Neutrophil (primary cell): ENCODE data around the gene CTXN1.
"Not testable (repeated sequence)": the region's sequence is repeated elsewhere in the genome, so short reads cannot be mapped to it uniquely, and the experiment has no call there.

Experiments used
- H3K27ac ChIP-seq: fragments of 200-600 bp; sonication (generic); 2 replicates; pipeline ENCODE4 v1.5.1; 2016; ENCODE audit warnings: mild to moderate bottlenecking, moderate library complexity
- H3K27me3 ChIP-seq: fragments of 200-600 bp; sonication (generic); 2 replicates; pipeline ENCODE4 v1.6.0; 2016; ENCODE audit warnings: mild to moderate bottlenecking
- H3K36me3 ChIP-seq: fragments of 200-600 bp; sonication (generic); 2 replicates; pipeline ENCODE4 v1.5.1; 2017
- H3K4me1 ChIP-seq, 2 experiments: fragments of 200-600 bp in 1 of 2; sonication (generic) in 1 of 2; 1 replicate in 1 of 2; 2 replicates in 1 of 2; pipeline versions ENCODE4 v1.5.1 to v1.6.1; 2013 to 2016; ENCODE audit warnings: low read depth in 1 of 2, low read length in 1 of 2, mild to moderate bottlenecking in 1 of 2, moderate library complexity in 1 of 2; ENCODE audit not compliant: control insufficient read depth in 1 of 2, insufficient read depth in 1 of 2
- H3K4me3 ChIP-seq, 2 experiments: fragments of 200-600 bp in 1 of 2; sonication (generic) in 1 of 2; 1 replicate in 1 of 2; 2 replicates in 1 of 2; pipeline ENCODE4 v1.5.1; 2013 to 2016; ENCODE audit warnings: low read depth in 1 of 2, low read length in 1 of 2, mild to moderate bottlenecking in 1 of 2, moderate library complexity in 1 of 2
- H3K9me3 ChIP-seq: fragments of 200-600 bp; sonication (generic); 2 replicates; pipeline ENCODE4 v1.5.1; 2016
- CTCF ChIP-seq: fragments of 200-600 bp; sonication (generic); IDR thresholded peaks from 2 replicates; pipeline ENCODE4 v1.5.1; 2016; ENCODE audit warnings: antibody characterized with exemption

Gene CTXN1

GRCh38 chr19:7918615-7919421 is 7.1 kb downstream of the CTXN1 start:
- Histone ChIP-seq H3K9me3 (no peaks in the 10 kb centered on the region), H3K27ac (no peak overlapping the region), H3K27me3 (peaks cover 66% of the 10 kb centered on the region), H3K4me1 (peaks cover 37 to 55% of the 10 kb centered on the region in 2 experiments), H3K36me3 (no peaks in the 10 kb centered on the region), H3K4me3 (peak overlapping the region in 1 of 2 experiments; percentile 100)
- TF ChIP-seq CTCF: no peak

GRCh38 chr19:7918062-7918614 is 7.8 kb downstream of the CTXN1 start:
- H3K36me3 ChIP-seq, H3K9me3 ChIP-seq, H3K27ac ChIP-seq: not testable (repeated sequence)
- peaks cover 65% of the 10 kb centered on the region for H3K27me3 ChIP-seq
- H3K4me3 ChIP-seq: peak overlapping the region in 1 of 2 experiments; percentile 42
- H3K4me1 ChIP-seq: peaks cover 37 to 55% of the 10 kb centered on the region in 2 experiments

GRCh38 chr19:7917267-7918061 is 8.5 kb downstream of the CTXN1 start:
- Histone ChIP-seq H3K27ac (no peak overlapping the region), H3K27me3 (peaks cover 65% of the 10 kb centered on the region), H3K36me3 (peaks cover 10% of the 10 kb centered on the region)

GRCh38 chr19:7916955-7917266 is 9.0 kb downstream of the CTXN1 start:
- no peak overlapping the region for H3K27ac ChIP-seq
- H3K4me3 ChIP-seq: peak overlapping the region in 1 of 2 experiments; percentile 42
- H3K4me1 ChIP-seq: peaks cover 36 to 51% of the 10 kb centered on the region in 2 experiments
- H3K9me3 ChIP-seq: no peaks in the 10 kb centered on the region
- no peak for TF ChIP-seq CTCF
- H3K36me3 ChIP-seq: peaks cover 16% of the 10 kb centered on the region
- H3K27me3 ChIP-seq: peaks cover 65% of the 10 kb centered on the region

More at GRCh38 chr19:7917267-7918061, 8.5 kb downstream of the CTXN1 start:
- Histone ChIP-seq H3K4me1 (peaks cover 37 to 55% of the 10 kb centered on the region in 2 experiments), H3K9me3 (no peaks in the 10 kb centered on the region), H3K4me3 (peak overlapping the region in 1 of 2 experiments; percentile 42)
- TF ChIP-seq CTCF: no peak

GRCh38 chr19:7916103-7916954 is 9.6 kb downstream of the CTXN1 start:
- Histone ChIP-seq H3K27me3 (peaks cover 65% of the 10 kb centered on the region), H3K9me3 (no peaks in the 10 kb centered on the region), H3K27ac (no peak overlapping the region), H3K4me1 (peaks cover 30 to 45% of the 10 kb centered on the region in 2 experiments), H3K4me3 (peak overlapping the region in 1 of 2 experiments; percentile 42), H3K36me3 (peaks cover 22% of the 10 kb centered on the region)
- TF ChIP-seq CTCF: peak; percentile 15
